Measurements from ENCODE around the gene HEBP2.
"Not testable (repeated sequence)": the region's sequence is repeated elsewhere in the genome, so short reads cannot be mapped to it uniquely, and the experiment has no call there.

HEBP2 gene

GRCh38 chr6:138424004-138424904 lies 20.2 kb downstream of the HEBP2 start:
- DNase-seq (ENCODE audit: low read depth, low spot score): no peak

- DNase-seq (ENCODE audit: low read depth, low spot score): not testable (repeated sequence)
Measured at GRCh38 chr6:138425256-138425655, 21.2 kb downstream of the HEBP2 start.

- no peak for DNase-seq (ENCODE audit: low read depth, low spot score)
Measured at GRCh38 chr6:138426500-138427123, 22.6 kb downstream of the HEBP2 start.

DNA sequence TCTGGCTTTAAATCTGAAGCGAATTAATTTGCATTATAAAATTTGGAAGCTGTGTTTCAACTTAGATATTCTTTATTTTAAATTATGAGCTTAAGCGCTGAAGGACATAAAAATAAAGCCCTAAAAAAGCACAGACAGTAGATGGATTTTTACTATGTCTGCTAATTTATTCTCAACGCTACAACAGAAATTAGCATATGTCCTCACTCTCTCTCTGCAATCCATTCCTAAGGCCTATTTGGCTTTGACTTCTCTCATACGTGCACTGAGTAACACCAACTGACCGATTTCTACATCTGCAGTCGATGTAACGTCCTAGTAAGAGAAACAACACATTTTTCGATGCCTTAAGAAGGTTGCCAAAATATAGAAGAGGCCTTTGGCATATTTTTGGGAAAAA lies 23.7 kb downstream of the HEBP2 start:
- no peak for DNase-seq (ENCODE audit: low read depth, low spot score)

DNA sequence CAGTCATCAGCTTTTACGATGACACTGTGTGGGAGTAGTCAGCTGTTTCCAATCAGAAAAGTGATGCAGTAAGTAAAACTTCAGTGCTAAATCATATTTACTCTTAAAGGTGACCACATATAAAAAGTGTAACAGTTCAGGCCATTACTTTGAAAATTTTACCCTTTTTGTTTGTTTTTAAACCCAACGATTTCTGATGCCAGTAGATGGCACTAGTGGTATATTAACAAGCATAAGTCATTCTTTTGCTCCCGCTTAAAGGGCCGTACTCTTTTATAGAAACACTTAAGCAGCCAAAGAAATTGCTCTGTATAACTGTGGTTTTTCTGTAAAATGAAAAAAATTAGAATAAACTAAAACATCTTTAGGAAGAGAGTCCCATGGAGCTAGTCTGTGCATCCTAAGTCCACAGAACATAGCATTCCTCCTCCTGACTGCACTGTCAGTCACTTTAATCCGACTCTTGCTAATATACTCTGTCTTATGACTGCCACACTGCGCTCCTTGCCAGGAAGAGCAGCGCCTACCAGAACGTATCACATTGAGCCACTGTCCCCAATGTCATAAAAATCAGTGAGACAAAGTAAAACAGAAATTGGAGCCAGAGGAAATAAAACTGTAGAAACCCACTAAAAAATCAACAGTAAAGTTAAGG lies 25.0 kb downstream of the HEBP2 start:
- no peak for DNase-seq (ENCODE audit: low read depth, low spot score)

DNA sequence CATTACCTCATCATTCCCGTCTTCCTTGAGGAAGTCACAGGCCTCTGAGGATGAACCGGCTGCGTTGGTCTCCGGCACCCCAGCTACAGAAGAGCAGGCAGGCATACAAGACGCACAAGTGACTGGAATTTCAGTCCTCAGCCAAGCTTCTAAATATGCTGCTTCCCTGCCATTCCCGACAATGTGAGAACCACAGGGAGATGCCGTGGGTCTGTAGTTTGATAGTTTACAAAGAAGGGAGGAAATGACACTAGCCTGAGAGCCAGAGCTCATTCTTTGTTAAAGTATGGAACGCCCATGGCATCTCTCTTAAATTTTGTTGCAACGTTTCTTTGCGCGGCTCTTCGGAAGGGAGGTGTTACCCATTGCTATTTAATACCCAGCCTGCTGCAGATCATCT lies 25.7 kb downstream of the HEBP2 start:
- no peak for DNase-seq (ENCODE audit: low read depth, low spot score)

GRCh38 chr6:138430361-138431145 lies 26.5 kb downstream of the HEBP2 start:
- DNase-seq (ENCODE audit: low read depth, low spot score): no peak

- DNase-seq (ENCODE audit: low read depth, low spot score): no peak
Measured at GRCh38 chr6:138431256-138432062, 27.4 kb downstream of the HEBP2 start.

DNA sequence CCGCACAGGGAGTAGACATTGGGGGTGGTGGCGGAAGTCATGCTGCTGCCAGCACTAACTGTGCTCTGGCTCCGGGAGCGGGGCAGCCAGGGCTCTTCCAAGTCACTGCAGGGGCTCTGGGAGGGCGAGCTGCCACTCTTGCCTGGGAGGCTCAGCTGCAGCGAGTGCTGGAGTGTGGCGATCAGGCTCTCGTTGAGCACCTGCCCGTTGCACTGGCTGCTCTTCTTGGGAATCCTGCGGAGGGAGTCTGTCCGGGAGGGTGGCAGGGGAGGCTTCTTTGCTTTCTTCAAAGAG lies 28.0 kb downstream of the HEBP2 start:
- no peak for DNase-seq (ENCODE audit: low read depth, low spot score)

DNA sequence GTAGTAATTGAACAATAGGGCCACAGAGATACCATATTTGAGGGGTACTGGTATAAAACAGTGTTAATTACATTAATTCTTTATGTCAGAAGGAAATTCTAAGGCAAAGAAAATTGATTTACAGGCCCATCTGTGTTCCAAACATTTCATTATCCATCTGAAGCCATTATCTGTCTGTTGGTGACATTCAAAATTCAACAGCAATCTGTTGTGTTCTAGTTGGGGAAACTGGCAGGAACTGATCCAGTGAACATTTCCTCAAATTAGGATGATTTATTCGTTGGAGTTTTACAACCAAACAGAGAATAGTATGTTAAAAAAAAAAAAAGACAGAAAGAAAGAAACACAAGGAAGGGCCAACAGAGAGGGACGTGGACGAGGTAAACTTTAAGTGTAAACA lies 30.1 kb downstream of the HEBP2 start:
- no peak for DNase-seq (ENCODE audit: low read depth, low spot score)

GRCh38 chr6:138434925-138435324 lies 30.9 kb downstream of the HEBP2 start:
- no peak for DNase-seq (ENCODE audit: low read depth, low spot score)

DNA sequence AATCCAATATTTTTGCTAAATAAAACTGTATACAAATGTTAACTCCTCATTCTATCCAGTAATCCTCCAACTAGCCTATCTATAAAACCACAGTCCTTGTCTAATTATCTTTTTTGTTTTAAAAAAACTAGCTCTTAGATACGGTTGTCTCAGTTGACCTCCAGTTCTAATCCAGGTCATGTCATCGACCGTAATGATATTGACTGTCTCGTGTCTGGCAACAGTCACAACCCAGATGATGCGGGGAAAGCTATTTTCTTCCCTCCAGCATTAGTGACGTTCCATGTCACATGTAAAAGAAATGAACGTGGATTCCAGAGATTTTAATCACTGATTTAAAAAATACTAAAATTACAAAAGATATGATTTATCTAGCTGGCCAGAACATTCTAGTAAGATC lies 35.5 kb downstream of the HEBP2 start:
- no peak for DNase-seq (ENCODE audit: low read depth, low spot score)

GRCh38 chr6:138440296-138440695 lies 36.3 kb downstream of the HEBP2 start:
- no peak for DNase-seq (ENCODE audit: low read depth, low spot score)

GRCh38 chr6:138440758-138441357 lies 36.8 kb downstream of the HEBP2 start:
- no peak for DNase-seq (ENCODE audit: low read depth, low spot score)

- DNase-seq (ENCODE audit: low read depth, low spot score): no peak
Measured at GRCh38 chr6:138441965-138442364, 37.9 kb downstream of the HEBP2 start.

DNA sequence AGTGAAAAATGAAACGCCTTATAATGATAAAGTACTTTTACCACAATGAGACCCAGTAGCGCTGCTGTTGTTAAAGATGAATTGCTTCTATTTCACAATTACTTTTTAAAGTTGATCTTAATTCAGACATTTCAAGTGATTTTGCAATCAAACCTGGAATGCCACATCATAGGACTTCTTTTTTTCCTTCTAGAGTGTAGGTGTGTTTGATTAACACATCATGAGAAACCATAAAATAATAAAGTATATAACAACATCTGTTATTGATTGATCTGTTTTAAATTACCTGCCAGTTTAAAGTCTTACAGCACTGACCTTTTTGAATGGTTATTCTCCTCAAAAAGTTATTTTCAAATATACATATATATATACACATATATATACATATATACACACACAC lies 38.6 kb downstream of the HEBP2 start:
- no peak for DNase-seq (ENCODE audit: low read depth, low spot score)

DNA sequence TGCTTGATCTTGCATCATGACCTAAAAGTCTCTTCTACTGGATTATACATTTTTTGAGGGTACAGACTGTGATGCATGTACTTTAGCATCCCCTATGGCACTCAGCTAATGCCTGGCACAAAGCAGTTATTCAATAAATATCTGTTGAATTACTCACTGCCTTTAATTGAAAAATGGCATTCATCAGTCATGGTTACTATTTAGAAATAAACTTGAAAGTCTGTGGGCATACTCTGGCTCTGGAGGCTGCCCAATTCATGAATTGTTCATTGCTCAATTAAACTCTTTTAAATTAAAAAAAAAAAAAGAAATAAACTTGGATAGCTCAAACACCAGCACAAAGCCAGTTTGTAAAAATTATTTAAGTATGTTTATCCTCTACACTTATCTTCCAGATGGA lies 40.0 kb downstream of the HEBP2 start:
- no peak for DNase-seq (ENCODE audit: low read depth, low spot score)

- DNase-seq (ENCODE audit: low read depth, low spot score): no peak
Measured at GRCh38 chr6:138446821-138447220, 42.8 kb downstream of the HEBP2 start.

DNA sequence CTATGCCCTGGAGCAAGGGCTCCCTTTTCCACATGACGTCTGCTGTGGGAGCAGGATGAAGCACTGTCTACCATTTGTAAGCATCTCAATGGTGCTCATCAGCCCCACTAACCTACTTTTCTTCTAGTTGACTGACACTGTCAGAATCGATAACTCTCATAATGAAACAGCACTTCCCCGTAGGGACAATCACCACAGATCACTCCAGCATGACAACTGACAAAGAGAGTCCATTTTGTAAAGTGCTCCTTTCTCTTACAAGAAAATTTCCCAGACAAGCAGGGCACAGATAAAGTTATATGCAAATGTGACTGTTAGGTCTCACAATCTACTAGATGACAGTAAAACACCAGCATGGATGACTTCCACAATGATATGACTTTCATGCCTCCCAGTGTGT lies 46.4 kb downstream of the HEBP2 start:
- DNase-seq (ENCODE audit: low read depth, low spot score): no peak

DNA sequence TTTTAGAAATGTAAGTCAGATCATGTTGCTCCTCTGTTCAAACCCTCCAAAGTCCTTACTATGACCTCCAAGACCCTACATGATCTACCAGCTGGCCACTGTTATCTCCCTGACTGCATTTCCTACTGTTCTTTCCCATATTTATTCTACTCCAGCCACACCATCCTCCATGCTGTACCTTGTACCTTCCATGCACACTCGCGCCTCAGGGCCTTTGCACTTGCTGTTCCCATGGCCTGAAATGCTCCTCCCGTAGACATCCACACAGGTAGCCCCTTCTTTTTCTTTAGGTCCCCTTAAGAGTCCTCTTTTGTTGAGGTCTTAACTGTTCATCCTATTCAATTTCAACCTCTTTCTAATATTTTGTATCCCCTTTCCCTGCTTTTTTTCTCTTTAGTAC lies 47.0 kb downstream of the HEBP2 start:
- DNase-seq (ENCODE audit: low read depth, low spot score): no peak
